Neural crest cell (in vitro differentiated cells): ENCODE data around the gene NOL4L. TPM values are rescaled to one million over a fixed set of nuclear protein-coding genes. Genes with fewer than 3 reads are reported as not detected.

Source experiments
- DNase-seq: peaks from one replicate; pipeline ENCODE4 v3.0.0; 2021; ENCODE audit warnings: low read depth, mixed read lengths, low spot score
- H3K27ac Mint-ChIP-seq: one replicate; pipeline ENCODE4 v1.8.0; 2021; ENCODE audit warnings: mild to moderate bottlenecking, mixed read lengths; ENCODE audit not compliant: unreplicated experiment
- H3K27me3 Mint-ChIP-seq: 2 replicates; pipeline ENCODE4 v1.8.0; 2021; ENCODE audit warnings: low read depth, mild to moderate bottlenecking, mixed read lengths
- H3K36me3 Mint-ChIP-seq: 2 replicates; pipeline ENCODE4 v1.8.0; 2021; ENCODE audit warnings: low read depth, mild to moderate bottlenecking, mixed read lengths
- H3K4me1 Mint-ChIP-seq: 2 replicates; pipeline ENCODE4 v1.8.0; 2021; ENCODE audit warnings: mixed read lengths
- H3K4me3 Mint-ChIP-seq: one replicate; pipeline ENCODE4 v1.8.0; 2021; ENCODE audit warnings: mild to moderate bottlenecking, mixed read lengths
- H3K9me3 Mint-ChIP-seq: 2 replicates; pipeline ENCODE4 v1.8.0; 2021; ENCODE audit warnings: mixed read lengths
- total RNA-seq: library from RNA; stranded (reverse); gene quantifications from 2 replicates; pipeline ENCODE4 v1.2.1, GENCODE V29; 2021
- TF ChIP-seq, protein P1 (sequence below): fragments of 200-600 bp; sonication (generic); conservative IDR thresholded peaks from 2 replicates; pipeline ENCODE4 v1.5.0; 2021; ENCODE audit warnings: antibody characterized with exemption, mild to moderate bottlenecking

The NOL4L gene
- total RNA-seq, 1 donor from 2014 or later, result 52.3 TPM

DNA sequence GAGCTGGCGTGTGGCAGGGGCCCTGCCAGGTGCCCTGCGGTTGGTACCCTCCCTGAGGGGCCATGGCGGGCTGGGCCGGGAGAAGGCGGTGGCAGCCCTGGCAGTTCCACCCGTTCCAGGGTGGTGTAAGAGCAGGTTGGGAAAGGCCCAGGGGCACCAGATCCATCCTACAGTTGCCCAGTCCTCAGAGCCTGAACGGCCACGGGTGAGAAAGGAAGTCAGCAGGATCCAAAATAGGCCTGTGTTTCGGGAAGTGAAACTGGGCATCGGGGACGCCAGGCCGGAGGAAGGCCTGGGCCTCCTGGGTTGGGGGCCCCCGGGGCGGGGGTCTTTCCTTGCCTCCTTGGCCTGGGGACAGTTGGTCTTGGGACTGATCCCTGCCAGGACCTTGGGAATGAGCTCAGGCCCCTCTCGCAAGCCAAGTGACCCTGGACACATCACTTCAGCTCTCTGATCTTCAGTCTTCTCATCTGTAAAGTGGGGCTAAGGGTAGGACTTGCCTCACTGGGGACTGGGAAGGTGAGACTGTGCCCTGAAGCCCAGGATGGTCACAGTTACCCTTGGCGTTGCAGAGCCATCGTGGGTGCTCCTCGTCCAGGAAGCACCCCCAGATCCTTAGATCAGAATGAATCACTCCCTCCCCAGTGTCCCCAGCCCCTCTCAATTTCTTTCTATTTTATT is 18.1 kb upstream of the NOL4L start:
- Mint-ChIP-seq H3K36me3 (no peaks in the 10 kb centered on the region), H3K27ac (no peak overlapping the region), H3K4me3 (no peak overlapping the region), H3K9me3 (no peaks in the 10 kb centered on the region), H3K4me1 (no peaks in the 10 kb centered on the region), H3K27me3 (peaks cover 4% of the 10 kb centered on the region)
- DNase-seq, result no peak
- TF ChIP-seq, protein P1, sequence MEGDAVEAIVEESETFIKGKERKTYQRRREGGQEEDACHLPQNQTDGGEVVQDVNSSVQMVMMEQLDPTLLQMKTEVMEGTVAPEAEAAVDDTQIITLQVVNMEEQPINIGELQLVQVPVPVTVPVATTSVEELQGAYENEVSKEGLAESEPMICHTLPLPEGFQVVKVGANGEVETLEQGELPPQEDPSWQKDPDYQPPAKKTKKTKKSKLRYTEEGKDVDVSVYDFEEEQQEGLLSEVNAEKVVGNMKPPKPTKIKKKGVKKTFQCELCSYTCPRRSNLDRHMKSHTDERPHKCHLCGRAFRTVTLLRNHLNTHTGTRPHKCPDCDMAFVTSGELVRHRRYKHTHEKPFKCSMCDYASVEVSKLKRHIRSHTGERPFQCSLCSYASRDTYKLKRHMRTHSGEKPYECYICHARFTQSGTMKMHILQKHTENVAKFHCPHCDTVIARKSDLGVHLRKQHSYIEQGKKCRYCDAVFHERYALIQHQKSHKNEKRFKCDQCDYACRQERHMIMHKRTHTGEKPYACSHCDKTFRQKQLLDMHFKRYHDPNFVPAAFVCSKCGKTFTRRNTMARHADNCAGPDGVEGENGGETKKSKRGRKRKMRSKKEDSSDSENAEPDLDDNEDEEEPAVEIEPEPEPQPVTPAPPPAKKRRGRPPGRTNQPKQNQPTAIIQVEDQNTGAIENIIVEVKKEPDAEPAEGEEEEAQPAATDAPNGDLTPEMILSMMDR, result no peak

- TF ChIP-seq, protein P1, result no peak
- Mint-ChIP-seq H3K27me3 (peaks cover 4% of the 10 kb centered on the region), H3K4me1 (no peaks in the 10 kb centered on the region), H3K4me3 (no peak overlapping the region), H3K9me3 (no peaks in the 10 kb centered on the region), H3K27ac (no peak overlapping the region), H3K36me3 (no peaks in the 10 kb centered on the region)
- no peak for DNase-seq
Measured at GRCh38 chr20:32602273-32602672, 17.1 kb upstream of the NOL4L start.

- H3K36me3 Mint-ChIP-seq, result no peaks in the 10 kb centered on the region
- H3K27ac Mint-ChIP-seq, result peak overlapping the region; percentile 35
- no peak overlapping the region for H3K4me3 Mint-ChIP-seq
- H3K4me1 Mint-ChIP-seq, result no peaks in the 10 kb centered on the region
- TF ChIP-seq, protein P1, result no peak
- H3K27me3 Mint-ChIP-seq, result peaks cover 4% of the 10 kb centered on the region
- H3K9me3 Mint-ChIP-seq, result no peaks in the 10 kb centered on the region
- no peak for DNase-seq
Measured at GRCh38 chr20:32600681-32601237, 15.6 kb upstream of the NOL4L start.

DNA sequence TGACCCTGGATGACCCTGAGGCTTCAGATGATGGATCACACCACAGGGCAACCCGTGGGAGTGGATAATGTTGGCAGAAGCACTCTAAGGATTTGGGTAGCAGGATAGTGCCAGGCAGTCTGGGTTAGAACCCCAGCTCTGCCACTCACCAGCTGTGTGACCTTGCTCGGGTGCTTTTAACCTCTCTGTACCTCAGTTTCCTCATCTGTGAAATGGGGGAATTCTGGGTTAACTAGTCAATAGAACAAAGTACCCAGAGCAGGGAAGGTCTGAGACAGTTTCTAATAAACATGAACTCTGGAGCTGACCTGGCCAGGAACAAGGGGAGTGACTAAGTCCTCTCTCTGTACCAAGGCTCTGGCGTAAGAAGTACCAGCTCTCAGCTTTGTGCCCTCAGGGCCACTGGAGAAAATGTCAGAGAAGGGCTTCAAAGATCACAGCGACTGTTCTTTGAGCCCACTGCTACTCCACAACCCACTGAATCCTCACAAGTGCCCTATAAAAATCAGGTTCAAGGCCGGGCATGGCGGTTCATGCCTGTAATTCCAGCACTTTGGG is 14.7 kb upstream of the NOL4L start:
- TF ChIP-seq, protein P1, result no peak
- H3K9me3 Mint-ChIP-seq, result no peaks in the 10 kb centered on the region
- no peak for DNase-seq
- peaks cover 4% of the 10 kb centered on the region for H3K27me3 Mint-ChIP-seq
- H3K4me3 Mint-ChIP-seq, result no peak overlapping the region
- no peaks in the 10 kb centered on the region for H3K36me3 Mint-ChIP-seq
- H3K27ac Mint-ChIP-seq, result no peak overlapping the region
- no peaks in the 10 kb centered on the region for H3K4me1 Mint-ChIP-seq

- DNase-seq, result no peak
- Mint-ChIP-seq H3K27ac (no peak overlapping the region), H3K9me3 (no peaks in the 10 kb centered on the region), H3K4me3 (no peak overlapping the region), H3K27me3 (no peaks in the 10 kb centered on the region), H3K36me3 (no peaks in the 10 kb centered on the region), H3K4me1 (no peaks in the 10 kb centered on the region)
- TF ChIP-seq, protein P1, result no peak
Measured at GRCh38 chr20:32598606-32599005, 13.5 kb upstream of the NOL4L start.
